ENCODE measurements around the gene CCNA1. TPM values are rescaled to one million over a fixed set of nuclear protein-coding genes. Genes with fewer than 3 reads are reported as not detected.

CCNA1 gene
- total RNA-seq, 1 experiment from 2014 or later = 2.7 TPM

GRCh38 chr13:36431204-36432105 is 840 bp upstream of the CCNA1 start:
- no peak overlapping the region for H2BK12ac ChIP-seq (ENCODE audit: insufficient read length, low read depth, low read length)
- H4K8ac ChIP-seq (replicated peaks; ENCODE audit: insufficient read length, low read depth, low read length) = no peak overlapping the region
- H2BK15ac ChIP-seq (ENCODE audit: low read depth, low read length) = no peak overlapping the region
- Mint-ChIP-seq H3K4me1 (peaks cover 18 to 21% of the 10 kb centered on the region in 2 experiments; a peak in 3 of 4 replicates), H3K9me3 (peaks cover 3% of the 10 kb centered on the region in 2 experiments; a peak in 3 of 5 replicates), H3K27me3 (ENCODE audit: low read depth) (peaks cover 77% of the 10 kb centered on the region), H3K4me3 (peak overlapping the region; percentile 61 to 78), H3K36me3 (ENCODE audit: insufficient read depth in 1 of 3, low read depth in 3 of 3) (no peaks in the 10 kb centered on the region; a peak in 2 of 7 replicates), H3K27ac (no peak overlapping the region)
- no peak overlapping the region for H2AK5ac ChIP-seq (ENCODE audit: insufficient read length, low read length)
- H3K9me3 ChIP-seq (ENCODE audit: control insufficient read depth, low read depth, low read length) = no peaks in the 10 kb centered on the region
- H3K4me2 ChIP-seq (ENCODE audit: insufficient read depth, insufficient read length, low read length) = peak overlapping the region; percentile 95
- H2BK20ac ChIP-seq (ENCODE audit: low read depth, low read length, poor library complexity, severe bottlenecking) = no peak overlapping the region
- H2BK120ac ChIP-seq (ENCODE audit: low read depth, low read length, poor library complexity, severe bottlenecking) = no peak overlapping the region
- DNase-seq = no peak
- H3K14ac ChIP-seq (ENCODE audit: insufficient read depth, low read length) = no peak overlapping the region; the same call in 1 of the 2 replicates
- no peak overlapping the region for H2BK5ac ChIP-seq (ENCODE audit: insufficient read length, low read length)
- H4K5ac ChIP-seq (ENCODE audit: insufficient read length, low read depth, low read length) = no peak overlapping the region
- WGBS (ENCODE audit: extremely low coverage, insufficient read length, low lambda C conversion rate) = no CpG with 5 or more reads among the region's 85 CpGs
- no peak overlapping the region for H2AFZ ChIP-seq (ENCODE audit: low read length)
- no peaks in the 10 kb centered on the region for H4K20me1 ChIP-seq (ENCODE audit: control insufficient read depth, insufficient read depth, insufficient read length)
- peaks cover 26% of the 10 kb centered on the region for H3K27me3 ChIP-seq (ENCODE audit: insufficient read depth, low read length)
- H3K4me1 ChIP-seq (ENCODE audit: insufficient read depth, low read length) = peaks cover 3% of the 10 kb centered on the region; the same call in 1 of the 2 replicates
- H3K79me1 ChIP-seq (ENCODE audit: insufficient read depth, low read depth, low read length, poor library complexity, severe bottlenecking) = no peaks in the 10 kb centered on the region
- H3K9ac ChIP-seq (ENCODE audit: extremely low read depth, insufficient read length, low read length) = no peak overlapping the region
- H3T11ph ChIP-seq (ENCODE audit: low read length) = no peak overlapping the region
- no peak overlapping the region for H3K27ac ChIP-seq (ENCODE audit: insufficient read length, low read depth, low read length)
- H3K23me2 ChIP-seq (ENCODE audit: insufficient read length, low read depth, low read length, poor library complexity, severe bottlenecking) = peaks cover 11% of the 10 kb centered on the region
- no peak overlapping the region for H3K18ac ChIP-seq (ENCODE audit: insufficient read length, low read depth, low read length)
- TF ChIP-seq, protein P1, sequence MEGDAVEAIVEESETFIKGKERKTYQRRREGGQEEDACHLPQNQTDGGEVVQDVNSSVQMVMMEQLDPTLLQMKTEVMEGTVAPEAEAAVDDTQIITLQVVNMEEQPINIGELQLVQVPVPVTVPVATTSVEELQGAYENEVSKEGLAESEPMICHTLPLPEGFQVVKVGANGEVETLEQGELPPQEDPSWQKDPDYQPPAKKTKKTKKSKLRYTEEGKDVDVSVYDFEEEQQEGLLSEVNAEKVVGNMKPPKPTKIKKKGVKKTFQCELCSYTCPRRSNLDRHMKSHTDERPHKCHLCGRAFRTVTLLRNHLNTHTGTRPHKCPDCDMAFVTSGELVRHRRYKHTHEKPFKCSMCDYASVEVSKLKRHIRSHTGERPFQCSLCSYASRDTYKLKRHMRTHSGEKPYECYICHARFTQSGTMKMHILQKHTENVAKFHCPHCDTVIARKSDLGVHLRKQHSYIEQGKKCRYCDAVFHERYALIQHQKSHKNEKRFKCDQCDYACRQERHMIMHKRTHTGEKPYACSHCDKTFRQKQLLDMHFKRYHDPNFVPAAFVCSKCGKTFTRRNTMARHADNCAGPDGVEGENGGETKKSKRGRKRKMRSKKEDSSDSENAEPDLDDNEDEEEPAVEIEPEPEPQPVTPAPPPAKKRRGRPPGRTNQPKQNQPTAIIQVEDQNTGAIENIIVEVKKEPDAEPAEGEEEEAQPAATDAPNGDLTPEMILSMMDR (conservative IDR thresholded peaks at IDR 0.05) = no peak
- H3K79me2 ChIP-seq (ENCODE audit: insufficient read depth, low read length) = no peaks in the 10 kb centered on the region
- no peak overlapping the region for H4K91ac ChIP-seq (ENCODE audit: insufficient read length, low read depth, low read length)
- H3K23ac ChIP-seq (ENCODE audit: insufficient read length, low read depth, low read length) = no peak overlapping the region
- H3K4ac ChIP-seq (ENCODE audit: low read depth, low read length) = no peak overlapping the region
- no peak overlapping the region for H3K56ac ChIP-seq (ENCODE audit: insufficient read length, low read depth, low read length)
